Measurements from ENCODE around the gene C19orf38. TPM values are rescaled to one million over a fixed set of nuclear protein-coding genes. Genes with fewer than 3 reads are reported as not detected.

Gene C19orf38
- total RNA-seq, 1 experiment from 2014 or later, result not detected

GRCh38 chr19:10808937-10809649 is 39.1 kb upstream of the C19orf38 start:
- H3K36me3 Mint-ChIP-seq (ENCODE audit: insufficient read depth in 1 of 3, low read depth in 3 of 3), result peaks cover 15 to 42% (median 42%) of the 10 kb centered on the region in 3 experiments
- H3K4ac ChIP-seq (ENCODE audit: low read depth, low read length), result no peak overlapping the region
- no peak overlapping the region for H4K5ac ChIP-seq (ENCODE audit: insufficient read length, low read depth, low read length)
- no peak overlapping the region for H2AFZ ChIP-seq (ENCODE audit: low read length)
- no peaks in the 10 kb centered on the region for H3K79me2 ChIP-seq (ENCODE audit: insufficient read depth, low read length)
- no peak overlapping the region for H4K91ac ChIP-seq (ENCODE audit: insufficient read length, low read depth, low read length)
- no peak for DNase-seq
- no peaks in the 10 kb centered on the region for H4K20me1 ChIP-seq (ENCODE audit: control insufficient read depth, insufficient read depth, insufficient read length)
- no peak overlapping the region for H3T11ph ChIP-seq (ENCODE audit: low read length)
- TF ChIP-seq, protein P1, sequence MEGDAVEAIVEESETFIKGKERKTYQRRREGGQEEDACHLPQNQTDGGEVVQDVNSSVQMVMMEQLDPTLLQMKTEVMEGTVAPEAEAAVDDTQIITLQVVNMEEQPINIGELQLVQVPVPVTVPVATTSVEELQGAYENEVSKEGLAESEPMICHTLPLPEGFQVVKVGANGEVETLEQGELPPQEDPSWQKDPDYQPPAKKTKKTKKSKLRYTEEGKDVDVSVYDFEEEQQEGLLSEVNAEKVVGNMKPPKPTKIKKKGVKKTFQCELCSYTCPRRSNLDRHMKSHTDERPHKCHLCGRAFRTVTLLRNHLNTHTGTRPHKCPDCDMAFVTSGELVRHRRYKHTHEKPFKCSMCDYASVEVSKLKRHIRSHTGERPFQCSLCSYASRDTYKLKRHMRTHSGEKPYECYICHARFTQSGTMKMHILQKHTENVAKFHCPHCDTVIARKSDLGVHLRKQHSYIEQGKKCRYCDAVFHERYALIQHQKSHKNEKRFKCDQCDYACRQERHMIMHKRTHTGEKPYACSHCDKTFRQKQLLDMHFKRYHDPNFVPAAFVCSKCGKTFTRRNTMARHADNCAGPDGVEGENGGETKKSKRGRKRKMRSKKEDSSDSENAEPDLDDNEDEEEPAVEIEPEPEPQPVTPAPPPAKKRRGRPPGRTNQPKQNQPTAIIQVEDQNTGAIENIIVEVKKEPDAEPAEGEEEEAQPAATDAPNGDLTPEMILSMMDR (conservative IDR thresholded peaks at IDR 0.05), result no peak
- H3K9ac ChIP-seq (ENCODE audit: extremely low read depth, insufficient read length, low read length), result no peak overlapping the region
- no peaks in the 10 kb centered on the region for H3K9me3 ChIP-seq (ENCODE audit: control insufficient read depth, low read depth, low read length)
- H3K4me1 ChIP-seq (ENCODE audit: insufficient read depth, low read length), result no peaks in the 10 kb centered on the region
- no peaks in the 10 kb centered on the region for H3K23me2 ChIP-seq (ENCODE audit: insufficient read length, low read depth, low read length, poor library complexity, severe bottlenecking)
- peak overlapping the region in 1 of 3 experiments; percentile 48; a peak in 1 of 7 replicates for H3K27ac Mint-ChIP-seq
- H2BK15ac ChIP-seq (ENCODE audit: low read depth, low read length), result no peak overlapping the region
- no peaks in the 10 kb centered on the region for H3K9me3 Mint-ChIP-seq
- no peak overlapping the region for H2BK120ac ChIP-seq (ENCODE audit: low read depth, low read length, poor library complexity, severe bottlenecking)
- H3K4me3 Mint-ChIP-seq, result no peak overlapping the region
- no peaks in the 10 kb centered on the region for H3K27me3 ChIP-seq (ENCODE audit: insufficient read depth, low read length)
- H3K56ac ChIP-seq (ENCODE audit: insufficient read length, low read depth, low read length), result no peak overlapping the region
- no peak overlapping the region for H2AK5ac ChIP-seq (ENCODE audit: insufficient read length, low read length)
- no peaks in the 10 kb centered on the region; the same call in 1 of the 2 replicates for H3K27me3 Mint-ChIP-seq (ENCODE audit: low read depth)
- no peak overlapping the region for H4K8ac ChIP-seq (replicated peaks; ENCODE audit: insufficient read length, low read depth, low read length)
- H2BK5ac ChIP-seq (ENCODE audit: insufficient read length, low read length), result no peak overlapping the region
- H3K4me1 Mint-ChIP-seq, result no peaks in the 10 kb centered on the region
- no peak overlapping the region for H3K27ac ChIP-seq (ENCODE audit: insufficient read length, low read depth, low read length)
- WGBS (ENCODE audit: extremely low coverage, insufficient read length, low lambda C conversion rate), result no CpG with 5 or more reads among the region's 10 CpGs
- H3K4me2 ChIP-seq (ENCODE audit: insufficient read depth, insufficient read length, low read length), result no peak overlapping the region
- no peak overlapping the region for H3K18ac ChIP-seq (ENCODE audit: insufficient read length, low read depth, low read length)
- H2BK20ac ChIP-seq (ENCODE audit: low read depth, low read length, poor library complexity, severe bottlenecking), result no peak overlapping the region
- H3K23ac ChIP-seq (ENCODE audit: insufficient read length, low read depth, low read length), result no peak overlapping the region
- no peak overlapping the region for H3K14ac ChIP-seq (ENCODE audit: insufficient read depth, low read length)
- no peak overlapping the region for H2BK12ac ChIP-seq (ENCODE audit: insufficient read length, low read depth, low read length)
- H3K79me1 ChIP-seq (ENCODE audit: insufficient read depth, low read depth, low read length, poor library complexity, severe bottlenecking), result no peaks in the 10 kb centered on the region
